Measurements from ENCODE around the gene LIN9.

Gene LIN9

GRCh38 chr1:226310637-226311195 is 1.8 kb upstream of the LIN9 start:
- Mint-ChIP-seq H3K4me3 (peak overlapping the region; percentile 85), H3K4me1 (peaks cover 7% of the 10 kb centered on the region), H3K36me3 (ENCODE audit: insufficient read depth) (no peaks in the 10 kb centered on the region), H3K9me3 (no peaks in the 10 kb centered on the region), H3K27me3 (peaks cover 3% of the 10 kb centered on the region), H3K27ac (ENCODE audit: low read depth) (no peak overlapping the region)
- ATAC-seq (replicated peaks; ENCODE audit: extremely low read depth, poor library complexity, severe bottlenecking) (no peak), DNase-seq (ENCODE audit: low spot score in 2 of 2) (no peak)

- peak overlapping the region; percentile 85 for H3K4me3 Mint-ChIP-seq
- no peaks in the 10 kb centered on the region for H3K9me3 Mint-ChIP-seq
- H3K36me3 Mint-ChIP-seq (ENCODE audit: insufficient read depth), result no peaks in the 10 kb centered on the region
- ATAC-seq (replicated peaks; ENCODE audit: extremely low read depth, poor library complexity, severe bottlenecking) (no peak), DNase-seq (ENCODE audit: low spot score in 2 of 2) (no peak)
- no peak overlapping the region for H3K27ac Mint-ChIP-seq (ENCODE audit: low read depth)
- H3K27me3 Mint-ChIP-seq, result no peaks in the 10 kb centered on the region
- peaks cover 7% of the 10 kb centered on the region for H3K4me1 Mint-ChIP-seq
These were observed 1.2 kb upstream of the LIN9 start for GRCh38 chr1:226310245-226310540.

- H3K36me3 Mint-ChIP-seq (ENCODE audit: insufficient read depth), result no peaks in the 10 kb centered on the region
- H3K27me3 Mint-ChIP-seq, result no peaks in the 10 kb centered on the region
- ATAC-seq (replicated peaks; ENCODE audit: extremely low read depth, poor library complexity, severe bottlenecking) (peak; percentile 65), DNase-seq (ENCODE audit: low spot score in 2 of 2) (no peak)
- peaks cover 7% of the 10 kb centered on the region for H3K4me1 Mint-ChIP-seq
- H3K27ac Mint-ChIP-seq (ENCODE audit: low read depth), result no peak overlapping the region
- peak overlapping the region; percentile 85 for H3K4me3 Mint-ChIP-seq
- H3K9me3 Mint-ChIP-seq, result no peaks in the 10 kb centered on the region
These were observed 657 bp upstream of the LIN9 start for GRCh38 chr1:226309398-226310244.

GRCh38 chr1:226308166-226308722 is 720 bp downstream of the LIN9 start:
- Mint-ChIP-seq H3K36me3 (ENCODE audit: insufficient read depth) (no peaks in the 10 kb centered on the region), H3K27ac (ENCODE audit: low read depth) (peak overlapping the region; percentile 61), H3K4me1 (peaks cover 7% of the 10 kb centered on the region), H3K27me3 (no peaks in the 10 kb centered on the region), H3K4me3 (peak overlapping the region; percentile 85), H3K9me3 (no peaks in the 10 kb centered on the region)
- DNase-seq (ENCODE audit: low spot score in 2 of 2), result no peak
- peak; percentile 3 for ATAC-seq (replicated peaks; ENCODE audit: extremely low read depth, poor library complexity, severe bottlenecking)

GRCh38 chr1:226306425-226306824 is 2.5 kb downstream of the LIN9 start:
- Mint-ChIP-seq H3K9me3 (no peaks in the 10 kb centered on the region), H3K27ac (ENCODE audit: low read depth) (no peak overlapping the region), H3K4me1 (peaks cover 8% of the 10 kb centered on the region), H3K36me3 (ENCODE audit: insufficient read depth) (no peaks in the 10 kb centered on the region), H3K27me3 (no peaks in the 10 kb centered on the region), H3K4me3 (no peak overlapping the region)
- ATAC-seq (replicated peaks; ENCODE audit: extremely low read depth, poor library complexity, severe bottlenecking) (no peak), DNase-seq (ENCODE audit: low spot score in 2 of 2) (no peak)

- peaks cover 12% of the 10 kb centered on the region for H3K4me1 Mint-ChIP-seq
- H3K36me3 Mint-ChIP-seq (ENCODE audit: insufficient read depth), result peaks cover 1% of the 10 kb centered on the region
- H3K4me3 Mint-ChIP-seq, result no peak overlapping the region
- no peaks in the 10 kb centered on the region for H3K9me3 Mint-ChIP-seq
- H3K27me3 Mint-ChIP-seq, result no peaks in the 10 kb centered on the region
- ATAC-seq (replicated peaks; ENCODE audit: extremely low read depth, poor library complexity, severe bottlenecking) (no peak), DNase-seq (ENCODE audit: low spot score in 2 of 2) (no peak)
- no peak overlapping the region for H3K27ac Mint-ChIP-seq (ENCODE audit: low read depth)
These were observed 3.8 kb downstream of the LIN9 start for GRCh38 chr1:226305184-226305583.

- H3K4me3 Mint-ChIP-seq, result no peak overlapping the region
- DNase-seq (ENCODE audit: low spot score in 2 of 2) (no peak), ATAC-seq (replicated peaks; ENCODE audit: extremely low read depth, poor library complexity, severe bottlenecking) (no peak)
- H3K27ac Mint-ChIP-seq (ENCODE audit: low read depth), result no peak overlapping the region
- H3K27me3 Mint-ChIP-seq, result no peaks in the 10 kb centered on the region
- peaks cover 12% of the 10 kb centered on the region for H3K4me1 Mint-ChIP-seq
- peaks cover 1% of the 10 kb centered on the region for H3K36me3 Mint-ChIP-seq (ENCODE audit: insufficient read depth)
- H3K9me3 Mint-ChIP-seq, result no peaks in the 10 kb centered on the region
These were observed 4.5 kb downstream of the LIN9 start for GRCh38 chr1:226304291-226304955.

- H3K9me3 Mint-ChIP-seq, result no peaks in the 10 kb centered on the region
- no peak for DNase-seq (ENCODE audit: low spot score in 2 of 2)
- no peaks in the 10 kb centered on the region for H3K27me3 Mint-ChIP-seq
- peaks cover 4% of the 10 kb centered on the region for H3K36me3 Mint-ChIP-seq (ENCODE audit: insufficient read depth)
- ATAC-seq (replicated peaks; ENCODE audit: extremely low read depth, poor library complexity, severe bottlenecking), result no peak
- no peak overlapping the region for H3K27ac Mint-ChIP-seq (ENCODE audit: low read depth)
- H3K4me1 Mint-ChIP-seq, result peaks cover 5% of the 10 kb centered on the region
- H3K4me3 Mint-ChIP-seq, result no peak overlapping the region
These were observed 6.2 kb downstream of the LIN9 start for GRCh38 chr1:226302731-226303130.

GRCh38 chr1:226296911-226297310 is 12.1 kb downstream of the LIN9 start:
- H3K9me3 Mint-ChIP-seq, result no peaks in the 10 kb centered on the region
- H3K4me1 Mint-ChIP-seq, result peaks cover 5% of the 10 kb centered on the region
- H3K27me3 Mint-ChIP-seq, result no peaks in the 10 kb centered on the region
- DNase-seq (ENCODE audit: low spot score in 2 of 2), result no peak
- no peak overlapping the region for H3K27ac Mint-ChIP-seq (ENCODE audit: low read depth)
- peaks cover 15% of the 10 kb centered on the region for H3K36me3 Mint-ChIP-seq (ENCODE audit: insufficient read depth)
- no peak for ATAC-seq (replicated peaks; ENCODE audit: extremely low read depth, poor library complexity, severe bottlenecking)
- no peak overlapping the region for H3K4me3 Mint-ChIP-seq

- no peak for ATAC-seq (replicated peaks; ENCODE audit: extremely low read depth, poor library complexity, severe bottlenecking)
- Mint-ChIP-seq H3K27me3 (no peaks in the 10 kb centered on the region), H3K4me1 (no peaks in the 10 kb centered on the region), H3K4me3 (no peak overlapping the region), H3K27ac (ENCODE audit: low read depth) (no peak overlapping the region), H3K36me3 (ENCODE audit: insufficient read depth) (peaks cover 16% of the 10 kb centered on the region), H3K9me3 (no peaks in the 10 kb centered on the region)
- no peak for DNase-seq (ENCODE audit: low spot score in 2 of 2)
These were observed 15.4 kb downstream of the LIN9 start for GRCh38 chr1:226293553-226293920.

- no peak for ATAC-seq (replicated peaks; ENCODE audit: extremely low read depth, poor library complexity, severe bottlenecking)
- no peaks in the 10 kb centered on the region for H3K9me3 Mint-ChIP-seq
- no peaks in the 10 kb centered on the region for H3K27me3 Mint-ChIP-seq
These were observed 16.0 kb downstream of the LIN9 start for GRCh38 chr1:226292874-226293552.

GRCh38 chr1:226287587-226287986 is 21.4 kb downstream of the LIN9 start:
- Mint-ChIP-seq H3K27me3 (no peaks in the 10 kb centered on the region), H3K27ac (ENCODE audit: low read depth) (no peak overlapping the region), H3K9me3 (no peaks in the 10 kb centered on the region), H3K36me3 (ENCODE audit: insufficient read depth) (peaks cover 4% of the 10 kb centered on the region), H3K4me1 (no peaks in the 10 kb centered on the region), H3K4me3 (no peak overlapping the region)
- DNase-seq (ENCODE audit: low spot score in 2 of 2) (no peak), ATAC-seq (replicated peaks; ENCODE audit: extremely low read depth, poor library complexity, severe bottlenecking) (no peak)

More at GRCh38 chr1:226292874-226293552, 16.0 kb downstream of the LIN9 start:
- Mint-ChIP-seq H3K36me3 (ENCODE audit: insufficient read depth) (peaks cover 13% of the 10 kb centered on the region), H3K27ac (ENCODE audit: low read depth) (no peak overlapping the region), H3K4me3 (no peak overlapping the region), H3K4me1 (no peaks in the 10 kb centered on the region)
- no peak for DNase-seq (ENCODE audit: low spot score in 2 of 2)

All from central memory CD8-positive, alpha-beta T cell (primary cell).